ENCODE data around the gene HK1. TPM values are rescaled to one million over a fixed set of nuclear protein-coding genes. Genes with fewer than 3 reads are reported as not detected.
"Not testable (repeated sequence)": the region's sequence is repeated elsewhere in the genome, so short reads cannot be mapped to it uniquely, and the experiment has no call there.

The HK1 gene
- total RNA-seq, 1 donor from 2014 or later = 84.0 TPM

DNA sequence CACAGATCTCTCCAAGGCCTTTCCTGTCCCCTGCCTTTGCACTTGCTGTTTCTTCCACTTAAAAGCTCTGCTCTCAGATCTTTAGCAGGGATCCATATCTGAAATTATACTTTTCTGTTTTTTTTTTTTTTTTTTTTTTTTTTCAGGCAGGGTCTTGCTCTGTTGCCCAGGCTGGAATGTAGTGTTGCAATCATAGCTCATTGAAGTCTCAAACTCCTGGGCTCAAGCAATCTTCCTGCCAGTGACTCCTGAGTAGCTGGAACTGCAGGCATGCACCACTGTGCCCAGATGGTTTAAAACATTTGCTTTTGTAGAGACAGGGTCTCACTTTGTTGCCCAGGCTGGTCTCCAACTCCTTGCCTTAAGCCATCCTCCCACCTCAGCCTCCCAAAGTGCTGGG lies 167.9 kb downstream of the HK1 start:
- ATAC-seq (no peak), DNase-seq (peak; percentile 19)
- H3K4me3 ChIP-seq = no peak overlapping the region
- intact Hi-C loops (cut with DNase I) = no loop called here
- H3K9me3 ChIP-seq = no peaks in the 10 kb centered on the region
- no peak overlapping the region for H3K27ac ChIP-seq
- peaks cover 21% of the 10 kb centered on the region for H3K4me1 ChIP-seq
- no peaks in the 10 kb centered on the region for H3K36me3 ChIP-seq
- no peaks in the 10 kb centered on the region for H3K27me3 ChIP-seq
- TF ChIP-seq, protein P1, sequence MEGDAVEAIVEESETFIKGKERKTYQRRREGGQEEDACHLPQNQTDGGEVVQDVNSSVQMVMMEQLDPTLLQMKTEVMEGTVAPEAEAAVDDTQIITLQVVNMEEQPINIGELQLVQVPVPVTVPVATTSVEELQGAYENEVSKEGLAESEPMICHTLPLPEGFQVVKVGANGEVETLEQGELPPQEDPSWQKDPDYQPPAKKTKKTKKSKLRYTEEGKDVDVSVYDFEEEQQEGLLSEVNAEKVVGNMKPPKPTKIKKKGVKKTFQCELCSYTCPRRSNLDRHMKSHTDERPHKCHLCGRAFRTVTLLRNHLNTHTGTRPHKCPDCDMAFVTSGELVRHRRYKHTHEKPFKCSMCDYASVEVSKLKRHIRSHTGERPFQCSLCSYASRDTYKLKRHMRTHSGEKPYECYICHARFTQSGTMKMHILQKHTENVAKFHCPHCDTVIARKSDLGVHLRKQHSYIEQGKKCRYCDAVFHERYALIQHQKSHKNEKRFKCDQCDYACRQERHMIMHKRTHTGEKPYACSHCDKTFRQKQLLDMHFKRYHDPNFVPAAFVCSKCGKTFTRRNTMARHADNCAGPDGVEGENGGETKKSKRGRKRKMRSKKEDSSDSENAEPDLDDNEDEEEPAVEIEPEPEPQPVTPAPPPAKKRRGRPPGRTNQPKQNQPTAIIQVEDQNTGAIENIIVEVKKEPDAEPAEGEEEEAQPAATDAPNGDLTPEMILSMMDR (IDR thresholded peaks at IDR 0.05) = no peak

DNA sequence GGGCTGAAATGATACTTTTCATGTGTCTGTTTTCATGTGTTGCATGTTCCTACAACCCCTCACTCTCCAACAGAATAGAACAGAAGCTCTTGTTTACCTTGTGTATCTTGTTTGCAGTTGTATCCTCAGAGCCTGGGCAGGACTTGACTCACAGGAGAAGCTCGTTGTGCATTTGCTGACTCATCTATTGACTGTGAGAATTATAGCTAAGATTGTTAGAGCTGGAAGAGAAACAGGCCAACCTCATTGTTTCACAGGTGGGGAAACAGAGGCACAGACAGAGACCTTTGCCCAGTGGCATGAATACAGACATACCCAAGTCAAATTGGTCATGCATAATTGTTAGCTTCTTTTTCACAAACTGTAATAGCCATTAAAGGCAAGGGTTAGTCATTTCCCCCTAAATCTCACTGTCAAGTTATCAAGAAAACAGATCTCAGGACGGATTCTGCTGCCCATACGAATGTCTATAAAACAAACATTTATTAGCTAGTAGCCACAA lies 168.4 kb downstream of the HK1 start:
- DNase-seq (no peak), ATAC-seq (no peak)
- intact Hi-C loops (cut with DNase I) = no loop called here
- no peak overlapping the region for H3K27ac ChIP-seq
- H3K27me3 ChIP-seq = no peaks in the 10 kb centered on the region
- no peak overlapping the region for H3K4me3 ChIP-seq
- H3K4me1 ChIP-seq = peaks cover 21% of the 10 kb centered on the region
- no peaks in the 10 kb centered on the region for H3K36me3 ChIP-seq
- no peaks in the 10 kb centered on the region for H3K9me3 ChIP-seq
- TF ChIP-seq, protein P1 (IDR thresholded peaks at IDR 0.05) = no peak

DNA sequence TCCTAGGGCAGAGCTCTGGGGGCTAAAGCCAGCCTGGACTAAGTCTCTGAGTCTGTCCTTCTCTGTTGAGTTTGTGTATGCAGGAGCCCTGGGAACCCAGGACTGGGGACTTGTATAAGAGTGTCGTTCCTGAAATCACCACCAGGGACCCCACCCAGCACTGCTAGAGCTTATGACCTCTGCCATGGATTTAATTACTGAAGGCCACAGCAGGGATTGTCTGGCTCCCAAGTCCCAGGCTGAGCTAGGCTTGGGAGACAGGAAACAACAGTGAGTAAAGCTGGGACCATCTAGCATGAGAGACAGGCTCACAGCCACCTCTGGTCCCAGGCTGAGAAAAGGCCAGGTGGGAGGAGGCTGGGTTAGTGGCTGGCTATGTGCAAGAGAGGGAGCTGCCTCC lies 171.5 kb downstream of the HK1 start:
- peak overlapping the region; percentile 60 for H3K27ac ChIP-seq
- peak; percentile 66 for DNase-seq

DNA sequence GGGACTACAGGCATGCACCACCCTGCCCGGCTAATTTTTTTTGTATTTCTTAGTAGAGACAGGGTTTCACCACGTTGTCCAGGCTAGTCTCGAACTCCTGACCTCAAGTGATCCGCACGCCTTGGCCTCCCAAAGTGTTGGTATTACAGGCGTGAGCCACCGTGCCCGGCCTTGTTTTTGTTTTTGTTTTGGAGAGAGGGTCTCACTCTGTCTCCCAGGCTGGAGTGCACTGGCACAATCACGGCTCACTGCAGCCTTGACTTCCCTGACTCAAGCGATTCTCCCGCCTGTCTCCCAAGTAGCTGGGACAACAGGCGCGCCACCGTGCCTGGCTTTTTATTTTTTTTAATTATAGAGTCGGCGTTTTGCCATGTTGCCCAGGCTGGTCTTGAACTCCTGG lies 172.1 kb downstream of the HK1 start:
- H3K4me3 ChIP-seq; H3K9me3 ChIP-seq; ATAC-seq; intact Hi-C loops (cut with DNase I); H3K27me3 ChIP-seq; H3K36me3 ChIP-seq: not testable (repeated sequence)
- peaks cover 26% of the 10 kb centered on the region for H3K4me1 ChIP-seq
- peak; percentile 58 for DNase-seq
- H3K27ac ChIP-seq = peak overlapping the region; percentile 60

More for the DNA sequence above, 171.5 kb downstream of the HK1 start:
- Histone ChIP-seq H3K36me3 (no peaks in the 10 kb centered on the region), H3K4me1 (peaks cover 26% of the 10 kb centered on the region), H3K4me3 (no peak overlapping the region), H3K9me3 (no peaks in the 10 kb centered on the region), H3K27me3 (no peaks in the 10 kb centered on the region)
- peak; percentile 69 for ATAC-seq
- intact Hi-C loops (cut with DNase I) = no loop called here
- TF ChIP-seq, protein P1 (IDR thresholded peaks at IDR 0.05) = peak; percentile 66

DNA sequence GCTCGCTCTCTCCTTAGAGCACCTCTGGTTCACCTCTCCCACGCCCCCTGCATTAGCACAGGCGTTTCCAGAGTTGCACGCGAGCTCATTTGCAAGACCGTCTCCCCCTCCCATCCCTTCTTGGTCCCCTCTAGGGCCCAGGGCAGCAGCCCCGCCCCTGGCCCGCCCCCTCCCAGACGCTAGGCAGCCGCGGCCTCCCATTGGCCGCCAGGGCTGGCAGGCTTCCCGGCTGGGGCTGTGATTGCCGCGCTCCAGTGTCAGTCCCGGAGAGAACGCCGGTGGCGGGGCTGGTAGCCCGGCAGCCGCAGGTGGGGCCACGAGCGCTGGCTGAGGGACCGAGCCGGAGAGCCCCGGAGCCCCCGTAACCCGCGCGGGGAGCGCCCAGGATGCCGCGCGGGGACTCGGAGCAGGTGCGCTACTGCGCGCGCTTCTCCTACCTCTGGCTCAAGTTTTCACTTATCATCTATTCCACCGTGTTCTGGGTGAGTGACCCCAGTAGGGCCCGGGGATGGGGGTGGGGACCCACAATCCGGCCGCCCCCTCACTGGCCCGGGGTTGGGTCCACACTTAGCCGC lies 173.0 kb downstream of the HK1 start, which contains the start of gene TSPAN15:
Gene TSPAN15 (plus strand): TSS at position 257 of the 575 bp plus-strand sequence. CDS start 130 bp downstream, at position 387.
- no peaks in the 10 kb centered on the region for H3K9me3 ChIP-seq
- ATAC-seq (peak; percentile 95), DNase-seq (peak; percentile 96)
- H3K27ac ChIP-seq = peak within 1 kb of the TSS; percentile 66
- H3K4me3 ChIP-seq = peak within 1 kb of the TSS; percentile 72
- intact Hi-C loops (cut with DNase I) = no loop called here
- H3K27me3 ChIP-seq = no peaks in the 10 kb centered on the region
- no peaks in the 10 kb centered on the region for H3K36me3 ChIP-seq
- TF ChIP-seq, protein P1 (IDR thresholded peaks at IDR 0.05) = no peak
- H3K4me1 ChIP-seq = peaks cover 26% of the 10 kb centered on the region

Other genes starting within 250 kb of the HK1 start
- 225 TPM for gene SRGN, start 190.4 kb upstream of the HK1 start, total RNA-seq
- 51.5 TPM for gene VPS26A, start 154.3 kb upstream of the HK1 start, total RNA-seq
- 21.0 TPM for gene SUPV3L1, start 98.3 kb upstream of the HK1 start, total RNA-seq
- gene HKDC1, start 58.2 kb upstream of the HK1 start, total RNA-seq = 9.6 TPM
- gene TACR2, start 138.4 kb downstream of the HK1 start, total RNA-seq = 0.90 TPM
- gene TSPAN15, start 173.0 kb downstream of the HK1 start, total RNA-seq = 47.3 TPM

Measured in upper lobe of right lung (tissue), 1 donor.